Panc1 (cell line): ENCODE data around the gene UCK1. TPM values are rescaled to one million over a fixed set of nuclear protein-coding genes. Genes with fewer than 3 reads are reported as not detected.
"Not testable (repeated sequence)": the region's sequence is repeated elsewhere in the genome, so short reads cannot be mapped to it uniquely, and the experiment has no call there.

Source experiments
- ATAC-seq: fragments of 200-7000 bp; cut with Tn5 transposase; 2 replicates; pipeline ENCODE4 v1.9.1; 2020; ENCODE audit warnings: mild to moderate bottlenecking, moderate library complexity
- BruUV-seq: library from RNA; stranded (reverse); fragments of 400-500 nt; replicated peaks from 2 replicates; lab custom pipeline; 2021; lab: Mats Ljungman, UMichigan
- CTCF ChIA-PET: fragments of 300-600 bp; sonication (Branson Sonifier 250); formaldehyde crosslinking; loops from one replicate; lab custom pipeline; 2022; ENCODE audit warnings: antibody characterized with exemption; lab: Charles Lee
- POLR2A ChIA-PET: fragments of 300-600 bp; sonication (Branson Sonifier 250); formaldehyde crosslinking; loops from one replicate; lab custom pipeline; 2022; ENCODE audit warnings: antibody characterized with exemption; lab: Charles Lee
- DNase-seq: peaks from one replicate; pipeline ENCODE4 v3.0.0-alpha.2; 2010; ENCODE audit warnings: low read depth, low spot score
- H3K27ac ChIP-seq: 2 replicates; pipeline ENCODE4 v1.5.1; 2011; ENCODE audit warnings: mild to moderate bottlenecking, low read length, inconsistent platforms
- H3K27me3 ChIP-seq: fragments of 200-500 bp; sonication (Bioruptor generic); 2 replicates; pipeline ENCODE4 v1.6.0; 2014; ENCODE audit warnings: low read length, inconsistent platforms; ENCODE audit not compliant: control insufficient read depth, insufficient read depth
- H3K36me3 ChIP-seq: fragments of 200-500 bp; sonication (Bioruptor generic); 2 replicates; pipeline ENCODE4 v1.5.1; 2014; ENCODE audit warnings: inconsistent platforms, mild to moderate bottlenecking, low read length, moderate library complexity; ENCODE audit not compliant: control insufficient read depth, insufficient read depth
- H3K4me1 ChIP-seq: 2 replicates; pipeline ENCODE4 v1.5.1; 2011; ENCODE audit warnings: inconsistent platforms, mild to moderate bottlenecking, low read length, moderate library complexity; ENCODE audit not compliant: control insufficient read depth, insufficient read depth
- H3K4me3 ChIP-seq, 2 experiments: 2 replicates each; pipeline ENCODE4 v1.5.1; 2011 to 2012; ENCODE audit warnings: low read depth in 2 of 2, low read length in 2 of 2, mild to moderate bottlenecking in 2 of 2, inconsistent platforms in 1 of 2, moderate library complexity in 1 of 2
- H3K9me3 ChIP-seq: fragments of 200-500 bp; sonication (Bioruptor generic); 2 replicates; pipeline ENCODE4 v1.5.1; 2014; ENCODE audit warnings: low read depth, mild to moderate bottlenecking, inconsistent platforms, low read length, moderate library complexity; ENCODE audit not compliant: control insufficient read depth, insufficient read depth
- POLR2AphosphoS5 ChIP-seq: IDR thresholded peaks from 2 replicates; pipeline ENCODE4 v1.6.1; 2012; ENCODE audit warnings: mild to moderate bottlenecking, low read depth, low read length, moderate library complexity
- REST ChIP-seq, 2 experiments: IDR thresholded peaks; 2 replicates each; pipeline ENCODE4 v1.6.1; 2011 to 2012; ENCODE audit warnings: low read depth in 2 of 2, control low read depth in 1 of 2, low read length in 1 of 2, mild to moderate bottlenecking in 1 of 2, moderate library complexity in 1 of 2; ENCODE audit not compliant: insufficient read depth in 1 of 2
- SIN3A ChIP-seq: IDR thresholded peaks from 2 replicates; pipeline ENCODE4 v1.6.1; 2012; ENCODE audit warnings: low read depth, mild to moderate bottlenecking, low read length, moderate library complexity, borderline replicate concordance; ENCODE audit not compliant: insufficient read depth
- TCF7L2 ChIP-seq: IDR thresholded peaks from 2 replicates; pipeline ENCODE4 v1.6.1; 2011; ENCODE audit warnings: mild to moderate bottlenecking, low read depth, low read length, inconsistent platforms
- in situ Hi-C: cut with HindIII; loops from 2 replicates; pipeline ENCODE4 v1.10.0; 2016; ENCODE audit warnings: low sequenced_read_pairs, low pct_unique_long_range_greater_than_20kb
- intact Hi-C: fragments of 100-400 bp; cut with micrococcal nuclease; formaldehyde crosslinking; loops from one replicate; pipeline ENCODE4 v1.10.0; 2022; ENCODE audit not compliant: unreplicated experiment
- total RNA-seq: library from RNA; stranded (reverse); gene quantifications from one replicate; pipeline ENCODE4 v1.2.1, GENCODE V29; 2021; ENCODE audit not compliant: unreplicated experiment
- TF ChIP-seq, protein P1 (sequence below): fragments of 450-650 bp; IDR thresholded peaks from 2 replicates; pipeline ENCODE4 v1.5.1; 2017; ENCODE audit warnings: mild to moderate bottlenecking

The UCK1 gene
- total RNA-seq, 1 experiment from 2014 or later = 30.2 TPM

GRCh38 chr9:131549186-131549585, 18.1 kb upstream of the UCK1 start:
- POLR2A ChIA-PET, in situ Hi-C loops, H3K36me3 ChIP-seq: not testable (repeated sequence)

GRCh38 chr9:131546336-131547084, 15.4 kb upstream of the UCK1 start:
- TF ChIP-seq REST (IDR thresholded peaks at IDR 0.05; ENCODE audit: insufficient read depth in 1 of 2, low read depth in 2 of 2, low read length in 1 of 2) (no peak), POLR2AphosphoS5 (no peak), TCF7L2 (no peak), SIN3A (no peak)
- TF ChIP-seq, protein P1, sequence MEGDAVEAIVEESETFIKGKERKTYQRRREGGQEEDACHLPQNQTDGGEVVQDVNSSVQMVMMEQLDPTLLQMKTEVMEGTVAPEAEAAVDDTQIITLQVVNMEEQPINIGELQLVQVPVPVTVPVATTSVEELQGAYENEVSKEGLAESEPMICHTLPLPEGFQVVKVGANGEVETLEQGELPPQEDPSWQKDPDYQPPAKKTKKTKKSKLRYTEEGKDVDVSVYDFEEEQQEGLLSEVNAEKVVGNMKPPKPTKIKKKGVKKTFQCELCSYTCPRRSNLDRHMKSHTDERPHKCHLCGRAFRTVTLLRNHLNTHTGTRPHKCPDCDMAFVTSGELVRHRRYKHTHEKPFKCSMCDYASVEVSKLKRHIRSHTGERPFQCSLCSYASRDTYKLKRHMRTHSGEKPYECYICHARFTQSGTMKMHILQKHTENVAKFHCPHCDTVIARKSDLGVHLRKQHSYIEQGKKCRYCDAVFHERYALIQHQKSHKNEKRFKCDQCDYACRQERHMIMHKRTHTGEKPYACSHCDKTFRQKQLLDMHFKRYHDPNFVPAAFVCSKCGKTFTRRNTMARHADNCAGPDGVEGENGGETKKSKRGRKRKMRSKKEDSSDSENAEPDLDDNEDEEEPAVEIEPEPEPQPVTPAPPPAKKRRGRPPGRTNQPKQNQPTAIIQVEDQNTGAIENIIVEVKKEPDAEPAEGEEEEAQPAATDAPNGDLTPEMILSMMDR = no peak
- no TSS peak for BruUV-seq
- no peaks in the 10 kb centered on the region for H3K4me1 ChIP-seq
- ATAC-seq = peak; percentile 80
- H3K4me3 ChIP-seq = peak overlapping the region; percentile 30 to 43
- no peak for DNase-seq
- no peak overlapping the region for H3K27ac ChIP-seq
- H3K27me3 ChIP-seq = no peaks in the 10 kb centered on the region
- intact Hi-C loops = no loop called here
- ChIA-PET POLR2A (interaction anchor here (0.6 kb wide), 1 partner anchor 276 kb away, joined by 8 read pairs; no protein-coding TSS in a partner anchor), CTCF (interaction anchor here (0.6 to 0.7 kb wide), 2 partner anchors 13 to 214 kb away, joined by 3 to 4 read pairs; no protein-coding TSS in a partner anchor)
- no peaks in the 10 kb centered on the region for H3K36me3 ChIP-seq
- in situ Hi-C loops = no loop called here
- no peaks in the 10 kb centered on the region for H3K9me3 ChIP-seq

More at GRCh38 chr9:131549186-131549585, 18.1 kb upstream of the UCK1 start:
- BruUV-seq, H3K27ac ChIP-seq, H3K4me1 ChIP-seq, H3K4me3 ChIP-seq, H3K27me3 ChIP-seq, CTCF ChIA-PET, H3K9me3 ChIP-seq, ATAC-seq, intact Hi-C loops, DNase-seq: not testable (repeated sequence)

DNA sequence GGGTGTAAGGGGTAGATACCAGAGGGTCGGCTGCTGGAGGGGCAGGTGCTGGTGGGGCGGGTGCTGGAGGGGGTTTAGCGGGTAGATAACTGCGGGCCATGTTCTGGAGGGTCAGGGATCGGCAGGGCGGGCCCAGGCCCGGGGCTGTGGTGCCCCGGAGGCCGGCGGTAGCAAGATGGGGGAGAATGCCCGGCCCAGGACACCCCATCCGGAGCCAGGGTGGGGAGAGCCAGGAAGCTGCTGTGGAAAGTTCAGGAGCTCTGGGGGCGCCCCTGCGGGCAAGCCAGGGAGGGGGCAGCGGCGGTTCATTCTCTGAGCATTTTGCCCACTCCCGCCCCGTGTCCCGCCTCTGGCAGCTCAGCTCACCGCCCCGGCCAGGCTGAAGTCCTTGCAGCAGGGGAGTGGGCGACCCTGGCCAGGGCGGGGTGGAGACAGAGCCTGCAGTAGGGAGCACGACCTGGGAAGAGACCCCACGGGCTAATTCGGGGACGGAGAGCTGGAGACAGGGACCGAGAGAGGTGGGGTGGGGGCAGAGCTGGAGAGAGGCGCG, 14.8 kb upstream of the UCK1 start:
- Histone ChIP-seq H3K4me1 (no peaks in the 10 kb centered on the region), H3K9me3 (no peaks in the 10 kb centered on the region), H3K27ac (no peak overlapping the region), H3K27me3 (no peaks in the 10 kb centered on the region), H3K4me3 (peak overlapping the region; percentile 30 to 34), H3K36me3 (no peaks in the 10 kb centered on the region)
- no TSS peak for BruUV-seq
- intact Hi-C loops (no loop called here), in situ Hi-C loops (no loop called here)
- CTCF ChIA-PET = interaction anchor here (0.7 kb wide), 1 partner anchor 214 kb away, joined by 4 read pairs; no protein-coding TSS in a partner anchor
- ATAC-seq (peak; percentile 70), DNase-seq (no peak)
- POLR2A ChIA-PET = no interaction called here
- no peak for TF ChIP-seq SIN3A
- TF ChIP-seq REST (IDR thresholded peaks at IDR 0.05; ENCODE audit: insufficient read depth in 1 of 2, low read depth in 2 of 2, low read length in 1 of 2) = no peak
